NCI-H2171 treated with DMSO at 0.1 percent for 48 hours (cell line): ENCODE data around the gene SPTBN1.
A peak's percentile ranks its signal among the peaks of the same experiment; 100 is the strongest.
"Not testable (repeated sequence)": the region's sequence is repeated elsewhere in the genome, so short reads cannot be mapped to it uniquely, and the experiment has no call there.

Experiments used
- DNase-seq: peaks from one replicate; lab custom pipeline; 2025; lab: John Stamatoyannopoulos, UW

Gene SPTBN1

DNA sequence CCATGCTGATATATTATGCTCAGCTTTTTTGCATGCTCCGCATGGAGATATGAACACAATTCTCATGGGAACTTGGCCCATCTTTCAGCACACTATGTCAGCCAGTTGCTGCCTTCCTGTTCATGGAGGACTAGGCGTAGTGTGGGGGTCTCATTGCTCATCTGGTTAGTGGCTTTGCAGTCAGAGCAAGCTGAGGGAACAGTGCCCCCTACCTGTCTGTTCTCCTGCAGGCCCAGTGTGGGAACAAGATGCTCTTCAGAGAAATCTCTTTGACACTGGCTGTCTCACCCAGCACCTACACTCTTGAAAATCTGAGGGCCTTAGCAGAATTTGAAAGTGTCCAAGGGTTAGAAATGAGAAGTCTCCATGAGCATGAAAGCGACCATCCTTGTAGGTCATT is 47.1 kb downstream of the SPTBN1 start:
- no peak for DNase-seq

DNA sequence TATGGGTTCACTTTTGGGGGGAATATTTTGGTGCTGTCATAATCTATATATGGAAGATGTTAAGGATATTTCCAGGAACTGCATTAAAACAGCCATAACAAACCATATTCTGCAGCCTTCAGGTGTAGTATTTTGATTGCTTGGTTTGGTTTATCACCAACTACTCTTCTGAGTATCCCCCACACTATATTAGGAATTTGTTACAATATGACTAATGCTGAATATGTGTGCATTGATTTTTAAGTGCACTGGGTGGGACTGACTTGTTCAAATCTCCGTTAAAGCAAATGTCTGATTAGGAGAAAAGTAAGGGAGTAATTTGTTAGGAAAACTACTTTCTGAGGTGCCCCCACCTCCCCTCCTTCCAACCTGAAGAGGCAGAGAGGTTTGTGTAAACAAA is 47.7 kb downstream of the SPTBN1 start:
- no peak for DNase-seq

DNA sequence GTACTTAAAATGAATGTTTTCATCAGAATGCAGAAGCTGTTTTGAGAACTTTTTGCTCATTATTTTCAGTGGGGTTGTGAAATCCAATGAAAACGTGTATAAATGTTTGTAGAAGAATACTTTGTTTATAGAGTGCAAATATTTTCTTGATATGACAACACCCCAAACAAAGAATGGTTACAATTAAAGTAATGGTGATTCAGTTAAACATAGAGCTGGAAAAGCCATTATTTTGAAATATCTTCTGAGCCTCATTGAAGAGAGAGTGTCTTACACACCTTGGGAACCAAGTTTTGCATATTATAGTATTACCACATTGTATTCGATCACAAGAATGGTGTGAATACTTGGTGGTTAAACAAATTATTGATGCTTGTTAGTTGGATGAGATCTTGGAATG is 48.7 kb downstream of the SPTBN1 start:
- no peak for DNase-seq

DNA sequence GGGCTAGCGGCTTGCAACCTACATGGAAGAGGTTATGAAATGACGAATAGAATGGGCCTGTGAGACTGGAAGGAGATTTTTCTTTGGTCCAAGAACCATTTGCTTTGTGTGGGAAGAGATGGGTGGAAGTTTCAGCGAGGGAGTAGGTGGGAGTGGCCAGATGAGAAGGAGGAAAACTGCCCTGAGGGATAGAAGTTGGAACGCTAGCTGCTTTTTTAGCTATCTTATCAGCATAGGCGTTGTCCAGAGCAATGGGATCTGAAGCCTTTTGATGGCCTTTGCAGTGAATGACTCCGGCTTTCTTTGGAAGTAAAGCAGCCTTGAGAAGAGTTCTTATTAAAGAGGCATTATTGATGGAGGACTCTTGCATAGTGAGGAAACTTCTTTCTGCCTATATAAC is 52.4 kb downstream of the SPTBN1 start:
- no peak for DNase-seq

DNA sequence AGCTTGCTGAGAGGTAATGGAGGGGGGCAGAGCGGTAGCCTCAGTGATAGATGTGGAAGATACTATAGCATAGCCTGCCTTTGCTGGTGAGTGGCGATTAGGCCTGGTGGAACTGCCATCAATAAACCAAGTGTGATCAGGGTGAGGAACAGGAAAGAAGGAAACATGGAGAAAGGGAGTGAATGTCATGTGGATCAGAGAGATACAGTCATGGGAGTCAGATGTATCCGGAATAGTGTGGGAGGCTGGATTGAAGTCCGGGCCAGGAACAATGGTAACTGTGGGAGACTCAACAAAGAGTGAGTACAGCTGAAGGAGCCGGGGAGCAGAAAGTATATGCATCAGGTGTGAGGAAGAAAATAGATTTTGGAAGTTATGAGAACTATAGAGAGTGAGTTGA is 52.9 kb downstream of the SPTBN1 start:
- not testable (repeated sequence) for DNase-seq

DNA sequence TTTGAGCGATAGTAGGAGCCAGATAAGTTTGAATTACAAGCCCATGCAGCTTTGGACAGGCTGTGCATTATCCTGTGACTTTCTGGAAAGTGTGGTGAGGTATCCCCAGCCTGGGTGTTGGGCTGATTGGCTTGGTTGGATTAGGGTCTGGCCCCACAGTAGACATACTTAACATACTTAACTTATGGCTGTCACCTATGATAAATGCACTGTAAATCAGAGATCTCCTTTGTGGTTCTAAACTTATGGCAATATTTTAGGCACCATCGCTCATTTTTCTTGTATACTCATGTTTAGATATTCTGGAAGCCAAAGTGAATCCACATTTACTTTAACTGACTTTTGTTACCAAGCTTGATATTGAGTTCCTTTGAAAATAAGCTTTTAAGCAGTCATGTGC is 54.8 kb downstream of the SPTBN1 start:
- DNase-seq, result no peak

DNA sequence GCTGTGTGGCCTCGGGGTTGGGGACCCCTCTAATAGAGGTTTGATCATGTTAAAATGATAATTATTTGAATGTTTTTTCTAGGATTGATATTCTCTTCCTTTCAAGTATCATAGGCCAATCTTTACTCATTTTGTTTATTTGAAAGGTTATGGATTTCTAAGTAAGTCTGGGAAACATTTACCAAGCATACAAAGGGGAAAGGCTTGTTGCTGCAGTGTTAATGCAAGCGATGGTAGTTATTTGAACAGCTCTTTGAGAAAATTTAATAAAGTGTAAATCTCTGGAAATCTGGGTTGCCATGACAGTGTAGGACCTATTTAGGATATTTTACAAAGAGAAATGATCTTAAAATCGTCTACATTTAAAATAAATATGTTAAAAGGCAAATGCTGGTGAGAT is 56.1 kb downstream of the SPTBN1 start:
- DNase-seq, result no peak

DNA sequence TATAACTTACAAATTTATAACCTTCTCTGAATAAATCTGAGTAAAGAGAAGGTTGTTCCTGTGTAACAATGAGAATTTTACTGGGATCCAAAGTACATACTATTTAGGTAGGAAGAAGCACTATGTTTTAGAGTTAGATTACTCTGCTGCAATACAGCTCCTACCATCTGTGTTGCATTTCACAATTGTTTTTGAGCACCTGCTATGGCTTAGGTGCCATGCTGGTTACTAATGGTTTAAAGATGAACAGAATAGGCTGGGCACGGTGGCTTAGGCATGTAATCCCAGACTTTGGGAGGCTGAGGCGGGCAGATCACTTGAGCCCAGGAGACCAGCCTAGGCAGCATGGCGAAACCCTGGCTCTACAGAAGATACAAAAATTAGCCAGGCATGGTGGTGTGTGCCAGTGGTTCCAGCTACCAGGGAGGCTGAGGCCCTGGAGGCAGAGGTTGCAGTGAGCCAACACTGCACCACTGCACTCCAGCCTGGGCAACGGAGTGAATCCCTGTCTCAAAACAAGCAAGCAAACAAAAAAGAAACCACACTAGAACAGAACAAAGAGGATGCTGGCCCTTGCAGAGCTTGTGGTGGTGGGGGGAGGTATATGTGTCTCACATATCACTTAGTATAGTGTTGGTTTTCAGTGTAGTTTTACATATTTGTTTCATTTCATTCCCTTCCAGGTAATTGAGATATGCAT is 56.7 kb downstream of the SPTBN1 start:
- peak; percentile 31 for DNase-seq

DNA sequence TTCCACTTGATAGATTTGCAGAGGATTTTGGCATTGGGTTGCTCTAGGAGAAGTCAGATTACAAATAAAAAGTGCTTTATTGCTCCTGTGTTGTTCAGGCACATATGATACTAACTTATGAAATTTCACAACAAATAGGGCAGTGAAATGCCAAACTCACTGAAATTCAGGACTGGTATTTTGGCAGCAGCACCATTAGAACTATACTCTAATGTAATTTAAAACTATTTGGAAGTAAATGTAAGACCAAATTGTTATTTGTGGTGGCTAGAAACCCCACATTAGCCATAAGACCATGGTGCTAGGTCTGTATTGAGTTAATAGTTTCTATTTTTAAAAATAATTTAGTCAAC is 57.2 kb downstream of the SPTBN1 start:
- DNase-seq, result no peak

DNA sequence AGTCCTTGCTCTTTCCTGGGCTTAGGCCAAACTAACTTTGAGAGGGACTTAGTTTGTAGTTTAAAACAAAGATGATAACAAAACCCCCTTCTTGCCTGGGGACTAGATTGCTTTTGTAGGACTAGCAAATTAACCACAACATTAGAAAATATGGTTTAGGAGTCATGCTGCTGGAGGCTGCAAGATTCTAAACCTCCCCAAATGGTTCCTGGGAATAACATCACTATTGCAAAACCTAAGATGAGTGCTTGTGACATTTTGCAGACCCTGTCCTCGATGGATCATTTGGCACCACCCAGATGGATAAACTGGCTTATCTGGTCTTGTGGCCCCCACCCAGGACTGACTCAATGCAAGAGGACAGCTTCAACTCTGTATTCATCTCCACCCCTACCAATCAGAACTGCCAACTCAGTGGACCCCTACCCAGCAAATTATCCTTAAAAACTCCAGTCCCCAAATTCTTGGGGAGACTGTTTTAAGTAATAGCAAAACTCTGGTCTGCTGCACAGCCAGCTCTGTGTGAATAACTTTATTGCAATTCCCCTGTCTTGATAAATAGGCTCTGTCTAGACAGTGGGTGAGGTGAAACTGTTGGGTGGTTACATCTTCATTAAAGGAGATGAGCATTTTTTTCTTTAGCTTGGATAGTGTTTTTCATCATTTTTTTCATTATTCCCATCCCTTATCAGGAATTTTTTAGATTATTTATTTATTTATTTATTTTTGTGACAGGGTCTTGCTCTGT is 58.9 kb downstream of the SPTBN1 start:
- DNase-seq, result no peak

DNA sequence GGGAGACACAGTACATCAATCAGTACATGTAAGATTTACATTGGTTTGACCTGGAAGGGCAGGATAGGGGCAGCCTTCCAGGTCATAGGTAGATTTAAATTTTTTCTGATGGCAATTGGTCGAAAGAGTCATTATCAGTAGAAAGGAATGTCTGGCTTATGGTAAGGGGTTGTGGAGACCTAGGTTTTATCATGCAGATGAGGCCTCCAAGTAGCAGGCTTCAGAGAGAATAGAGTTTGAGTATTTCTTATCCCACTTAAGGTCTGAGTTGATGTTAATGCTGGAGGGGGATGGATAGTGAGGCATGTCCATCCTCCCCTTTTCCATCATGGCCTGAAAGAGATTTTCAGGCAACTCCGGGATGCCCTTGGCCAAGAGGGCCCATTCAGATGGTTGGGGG is 60.7 kb downstream of the SPTBN1 start:
- no peak for DNase-seq

DNA sequence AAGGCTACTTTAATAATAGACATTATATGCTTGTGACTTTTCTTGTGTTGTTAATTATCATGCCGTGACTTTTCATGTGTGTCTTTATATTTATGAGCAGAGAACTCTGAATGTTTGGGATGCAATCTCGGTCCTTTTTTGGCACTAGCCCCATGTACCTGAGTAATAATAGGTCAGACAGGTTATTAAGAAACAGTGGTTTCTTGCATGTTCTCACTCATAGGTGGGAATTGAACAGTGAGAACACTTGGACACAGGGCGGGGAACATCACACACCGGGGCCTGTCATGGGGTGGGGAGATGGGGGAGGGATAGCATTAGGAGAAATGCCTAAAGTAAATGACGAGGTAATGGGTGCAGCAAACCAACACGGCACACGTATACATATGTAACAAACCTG is 61.9 kb downstream of the SPTBN1 start:
- not testable (repeated sequence) for DNase-seq

DNA sequence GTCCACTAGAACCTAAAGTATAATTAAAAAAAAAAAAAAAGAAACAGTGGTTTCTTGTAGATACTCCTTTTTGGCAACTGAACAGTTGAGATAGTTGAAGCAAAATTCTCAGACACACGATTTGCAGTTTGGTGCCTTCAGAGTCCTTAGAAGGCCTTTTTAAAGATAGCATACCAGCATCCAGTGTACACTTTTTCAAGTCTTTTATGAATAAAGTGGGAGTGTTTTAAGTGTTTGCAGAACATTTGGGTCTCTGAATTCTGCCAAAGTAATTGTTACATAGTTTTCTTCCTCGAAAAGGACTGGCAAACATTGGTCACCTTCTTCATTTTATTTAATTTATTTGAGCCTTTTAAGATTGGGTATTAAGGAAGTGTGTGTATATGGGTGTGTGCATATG is 62.3 kb downstream of the SPTBN1 start:
- no peak for DNase-seq

DNA sequence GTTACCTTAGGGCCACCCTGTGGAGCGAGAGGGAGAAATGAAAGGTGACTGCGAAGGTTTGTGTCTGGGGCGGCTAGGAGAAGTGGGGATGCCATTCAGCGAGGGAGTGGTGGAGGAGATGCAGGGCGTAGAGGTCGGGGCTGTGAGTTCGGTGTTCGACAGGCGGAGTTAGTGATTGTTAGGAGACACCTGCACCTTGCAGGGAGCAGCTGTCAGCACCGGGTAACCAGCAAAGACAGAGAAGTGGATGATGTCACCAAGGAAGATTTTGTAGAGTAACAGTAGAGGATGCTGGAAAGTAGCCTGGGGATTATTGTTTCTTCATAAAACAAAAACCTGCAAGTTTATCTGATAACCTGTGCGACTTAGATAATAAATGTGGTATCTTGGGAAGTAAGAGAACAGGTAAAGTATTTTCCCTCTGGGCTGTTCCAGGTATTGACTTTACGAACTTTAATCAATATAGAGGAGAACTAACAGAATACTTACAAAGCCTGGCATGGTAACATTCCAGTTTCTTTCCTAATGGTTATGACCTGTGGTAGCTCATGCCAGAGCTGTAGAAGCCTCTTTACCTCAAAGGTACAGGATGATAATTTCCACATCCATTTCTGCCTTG is 63.8 kb downstream of the SPTBN1 start:
- DNase-seq, result peak; percentile 50

DNA sequence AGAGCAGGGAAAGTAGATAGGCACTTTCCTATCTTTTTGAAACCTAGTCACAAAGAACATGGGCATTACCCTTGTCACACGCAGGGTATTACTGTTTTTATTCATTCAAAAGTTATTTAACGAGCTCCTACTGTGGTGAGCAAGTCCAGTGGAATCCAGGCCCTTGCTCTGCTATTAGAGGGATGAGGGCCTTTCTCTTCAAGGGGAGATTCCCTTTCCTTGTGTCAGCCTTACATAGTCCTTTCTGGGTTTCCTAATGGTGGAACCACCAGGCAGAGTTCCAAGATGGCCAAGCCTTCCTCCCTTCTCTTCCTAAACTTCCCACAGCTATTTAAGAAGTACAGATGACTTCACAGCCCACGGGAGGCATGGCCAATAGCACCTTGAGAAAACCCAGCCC is 64.6 kb downstream of the SPTBN1 start:
- DNase-seq, result no peak

DNA sequence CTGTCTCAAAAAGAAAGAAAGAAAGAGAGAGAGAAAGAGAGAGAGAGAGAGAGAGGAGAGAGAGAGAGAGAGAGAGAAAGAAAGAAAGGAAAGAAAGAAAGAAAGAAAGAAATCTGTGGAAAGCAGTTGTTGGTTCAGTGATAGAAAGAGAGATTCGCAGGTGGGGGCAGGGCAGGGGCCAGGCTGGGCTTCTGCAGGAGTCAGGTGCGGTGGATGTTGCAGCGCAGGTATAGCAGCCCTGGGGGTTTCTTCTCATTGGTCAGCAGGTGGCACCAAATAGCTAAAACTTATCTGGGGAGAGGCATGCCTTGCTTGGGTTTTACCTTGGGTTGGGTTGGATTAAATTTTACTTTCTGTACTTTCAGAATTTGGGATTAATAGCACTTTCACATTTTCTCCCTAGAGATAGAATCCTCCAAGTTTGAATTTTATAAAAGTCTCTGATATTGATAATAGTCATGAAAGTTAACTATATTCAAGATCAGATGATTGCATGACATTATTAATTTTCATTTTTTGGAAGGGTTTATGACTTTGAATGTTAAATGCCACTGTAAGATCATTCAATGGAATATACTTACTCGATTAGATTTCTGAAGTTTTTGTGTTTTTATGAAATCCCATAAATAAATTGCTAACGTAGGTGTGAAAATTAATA is 66.6 kb downstream of the SPTBN1 start:
- DNase-seq, result peak; percentile 75

DNA sequence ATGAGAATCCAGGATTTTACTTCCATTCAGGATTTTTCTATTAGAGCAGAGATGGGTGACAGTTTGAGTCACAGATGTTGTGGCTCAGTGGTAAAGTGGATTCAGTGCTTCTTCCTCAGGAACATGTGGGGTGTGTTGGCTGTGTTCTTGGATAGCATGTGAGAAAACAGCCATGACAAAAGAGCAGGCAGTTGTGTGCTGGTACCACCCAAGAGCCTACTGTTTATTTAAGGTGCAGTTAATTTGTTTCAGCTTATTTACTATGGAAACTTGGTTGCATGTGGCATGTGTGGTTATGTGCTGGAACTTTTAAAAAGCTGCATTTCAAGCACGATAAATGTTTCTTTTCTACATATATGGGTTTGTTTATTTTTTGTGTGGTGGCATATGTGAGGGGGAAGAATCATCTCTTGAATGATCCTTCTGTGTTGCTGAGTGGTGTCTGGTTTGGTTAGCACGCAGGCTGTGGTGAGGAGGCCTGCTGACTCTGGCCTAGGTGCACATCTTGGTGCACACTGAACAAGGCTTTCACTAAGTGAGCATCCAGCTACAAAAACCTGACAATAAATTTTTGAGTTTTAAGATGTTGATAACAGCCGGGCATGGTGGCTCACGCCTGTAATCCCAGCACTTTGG is 67.3 kb downstream of the SPTBN1 start:
- DNase-seq, result peak; percentile 16

DNA sequence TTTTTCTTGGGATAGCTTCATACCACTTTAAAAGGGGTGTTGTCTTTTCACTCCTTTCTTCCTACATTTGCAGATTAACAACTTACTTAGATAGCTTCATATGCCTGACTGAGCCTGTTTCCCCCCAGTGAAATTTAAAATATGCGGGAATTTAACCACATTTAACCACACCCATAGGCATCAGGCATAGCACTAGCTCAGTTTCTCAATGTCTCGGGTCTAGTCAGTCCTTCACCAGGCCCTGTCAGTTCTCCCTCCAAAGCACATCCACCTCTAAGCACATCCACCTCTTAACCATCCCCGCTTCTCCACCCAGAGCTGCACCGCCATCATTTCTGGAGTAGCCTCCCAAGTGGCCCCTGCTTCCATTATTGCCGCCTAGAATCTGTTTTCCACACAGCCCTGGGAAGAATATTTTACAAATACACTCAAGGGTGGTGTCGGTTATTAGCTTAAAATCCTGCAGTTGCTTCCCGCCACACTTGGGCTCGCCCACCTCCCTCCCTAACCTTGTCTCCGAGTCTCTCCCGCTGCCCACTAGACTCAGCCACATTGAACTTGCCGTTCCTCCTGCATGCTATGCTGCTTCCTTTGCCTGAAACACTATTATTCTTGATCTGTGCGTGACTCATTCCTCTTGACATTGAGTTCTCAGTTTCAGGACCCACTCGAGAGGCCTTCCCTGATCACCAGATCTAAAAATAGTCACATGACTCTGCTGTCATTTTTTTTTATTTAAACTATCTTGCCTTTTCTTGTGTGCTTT is 68.3 kb downstream of the SPTBN1 start:
- DNase-seq, result no peak

DNA sequence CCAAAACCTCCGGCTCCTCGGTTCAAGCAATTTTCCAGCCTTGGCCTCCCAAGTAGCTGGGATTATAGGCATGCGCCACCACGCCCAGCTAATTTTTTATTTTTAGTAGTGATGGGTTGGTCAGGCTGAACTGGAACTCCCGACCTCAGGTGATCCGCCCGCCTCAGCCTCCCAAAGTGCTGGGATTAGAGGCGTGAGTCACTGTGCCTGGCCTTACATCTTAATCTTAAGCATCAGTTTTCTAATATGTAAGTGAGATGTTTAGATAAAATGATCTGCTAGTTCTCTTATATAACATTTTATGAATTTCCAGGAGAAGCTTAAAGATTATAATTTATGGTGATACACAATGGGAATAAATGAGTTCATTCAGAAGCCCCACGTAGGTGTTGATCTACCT is 69.2 kb downstream of the SPTBN1 start:
- no peak for DNase-seq

DNA sequence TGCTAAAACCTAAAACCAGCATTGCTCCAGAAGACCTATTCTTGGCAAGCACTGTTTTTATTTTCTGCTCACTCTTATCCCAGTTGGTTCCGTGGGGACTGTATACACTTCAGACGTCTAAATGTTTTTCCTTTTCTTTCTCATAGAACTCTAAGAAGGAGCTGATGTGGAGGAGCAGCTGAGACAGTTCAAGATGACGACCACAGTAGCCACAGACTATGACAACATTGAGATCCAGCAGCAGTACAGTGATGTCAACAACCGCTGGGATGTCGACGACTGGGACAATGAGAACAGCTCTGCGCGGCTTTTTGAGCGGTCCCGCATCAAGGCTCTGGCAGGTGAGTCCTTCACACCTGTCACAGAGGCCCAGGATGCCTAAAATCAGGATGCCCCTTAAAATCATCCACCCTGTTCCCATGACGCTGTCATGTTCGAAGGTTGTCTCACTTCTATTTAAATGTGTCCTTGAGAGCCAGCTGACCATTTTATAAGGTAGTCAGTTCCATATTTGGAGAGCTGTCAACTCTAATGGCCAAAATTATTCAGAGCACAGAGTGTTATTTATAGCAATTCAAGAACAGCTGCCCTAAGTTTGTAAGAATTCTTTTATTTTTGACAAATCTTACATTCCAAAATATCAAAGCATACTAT is 70.2 kb downstream of the SPTBN1 start:
- no peak for DNase-seq

DNA sequence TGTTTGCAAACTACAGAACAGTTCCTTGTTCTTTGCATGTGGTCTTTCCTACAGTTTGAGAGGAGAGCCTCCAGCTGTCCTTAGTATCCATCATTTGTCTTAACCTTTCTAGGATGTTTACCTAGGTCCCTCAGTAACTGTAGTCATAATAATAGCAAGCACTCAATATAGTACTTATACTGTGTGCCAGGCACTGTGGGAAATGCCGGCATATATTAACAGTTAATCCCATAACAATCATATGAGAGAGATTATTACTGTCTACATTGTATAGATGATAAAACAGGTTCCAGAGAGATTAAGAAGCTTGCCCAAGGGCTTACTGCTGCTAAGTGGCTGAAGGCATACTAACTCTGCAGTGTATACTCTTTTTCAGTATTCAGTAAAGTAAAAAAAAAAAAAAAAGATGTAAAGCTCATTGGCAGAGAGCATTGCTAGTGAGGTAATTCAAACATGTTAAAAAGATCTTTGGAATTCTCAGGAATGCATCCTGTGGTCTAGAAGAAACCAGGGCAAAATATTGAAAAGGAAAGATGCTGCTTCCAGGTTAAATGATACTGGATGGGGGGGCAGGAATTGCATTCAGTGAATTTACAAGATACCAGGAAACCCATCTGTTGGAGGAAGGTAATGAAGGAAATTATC is 72.3 kb downstream of the SPTBN1 start:
- no peak for DNase-seq
